ENCODE results near the gene USF2.
A peak's percentile ranks its signal among the peaks of the same experiment; 100 is the strongest.
"Not testable (repeated sequence)": the region's sequence is repeated elsewhere in the genome, so short reads cannot be mapped to it uniquely, and the experiment has no call there.

Gene USF2, protein sequence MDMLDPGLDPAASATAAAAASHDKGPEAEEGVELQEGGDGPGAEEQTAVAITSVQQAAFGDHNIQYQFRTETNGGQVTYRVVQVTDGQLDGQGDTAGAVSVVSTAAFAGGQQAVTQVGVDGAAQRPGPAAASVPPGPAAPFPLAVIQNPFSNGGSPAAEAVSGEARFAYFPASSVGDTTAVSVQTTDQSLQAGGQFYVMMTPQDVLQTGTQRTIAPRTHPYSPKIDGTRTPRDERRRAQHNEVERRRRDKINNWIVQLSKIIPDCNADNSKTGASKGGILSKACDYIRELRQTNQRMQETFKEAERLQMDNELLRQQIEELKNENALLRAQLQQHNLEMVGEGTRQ
- 78.3 to 182 (median 107) reads per million in 9 experiments for total RNA-seq

DNA sequence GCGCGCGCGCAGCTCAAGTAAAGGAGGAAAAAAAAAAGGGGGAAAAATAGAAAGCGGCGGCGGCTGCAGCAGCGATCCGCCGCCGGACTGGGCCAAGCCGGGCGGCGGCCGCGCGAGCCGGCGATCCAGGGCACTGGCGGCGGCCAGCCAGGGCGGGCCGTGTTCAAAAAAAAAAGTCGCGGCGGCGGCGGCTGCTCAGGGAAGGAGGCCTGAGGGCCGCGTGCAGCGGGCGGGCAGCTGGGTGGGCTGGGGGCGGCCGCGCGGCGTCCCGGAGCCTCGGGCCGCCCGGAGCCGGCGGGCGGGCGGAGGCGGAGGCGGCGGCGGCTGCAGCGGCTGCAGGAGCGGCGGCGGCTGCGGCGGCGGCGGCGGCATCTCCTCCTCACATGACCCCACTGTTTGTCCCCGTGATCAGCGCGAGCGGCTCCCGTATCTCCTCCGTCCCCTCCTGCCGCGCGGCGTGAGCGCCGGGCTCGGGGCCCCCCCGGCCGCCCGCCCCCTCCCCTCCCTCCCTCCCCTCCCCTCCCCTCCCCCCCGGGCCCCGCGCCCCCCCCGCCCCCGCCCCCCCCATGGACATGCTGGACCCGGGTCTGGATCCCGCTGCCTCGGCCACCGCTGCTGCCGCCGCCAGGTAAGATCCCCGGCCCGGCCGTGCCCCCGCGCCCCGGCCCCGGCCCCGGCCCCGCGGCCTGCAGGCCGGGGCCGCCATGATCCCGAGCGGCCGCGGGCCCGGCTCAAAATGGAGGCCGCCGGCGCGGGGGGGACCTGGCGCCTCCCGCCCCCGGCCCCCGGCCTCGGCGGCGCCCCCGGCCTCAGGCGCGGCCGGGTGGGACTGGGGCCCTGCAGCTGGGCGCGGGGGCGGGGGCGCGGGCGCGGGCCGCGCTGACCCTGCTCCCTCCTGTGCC is at the start of gene USF2:
USF2 (plus strand) TSS at position 427 of the 902 bp plus-strand sequence; CDS start at position 567, 140 bp downstream.
- ATAC-seq (replicated peaks) (peak; percentile 49), DNase-seq (peak; percentile 46 to 49 (median 48))

DNA sequence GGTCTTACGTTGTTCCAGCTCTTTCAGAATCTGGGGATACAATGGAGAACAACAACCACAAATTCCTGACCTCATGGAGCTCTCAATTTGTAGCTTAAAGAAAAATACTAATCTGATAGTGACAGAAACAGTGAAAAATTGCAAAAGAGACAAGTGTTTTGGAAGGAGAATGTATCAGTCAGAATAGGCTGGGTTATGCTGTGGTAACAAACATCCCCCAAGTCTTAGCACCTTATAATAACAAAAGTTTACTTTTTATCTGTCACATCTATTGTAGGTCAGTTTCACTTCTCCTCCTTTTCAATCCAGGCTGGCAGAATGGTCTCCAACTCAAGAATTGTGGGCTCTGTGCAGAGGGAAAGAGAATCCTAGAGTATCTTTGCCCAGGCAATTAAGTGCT is 49.8 kb upstream of the USF2 start:
- Mint-ChIP-seq H3K36me3 (ENCODE audit: insufficient read depth) (peaks cover 4% of the 10 kb centered on the region), H3K4me3 (no peak overlapping the region), H3K27ac (no peak overlapping the region), H3K27me3 (no peaks in the 10 kb centered on the region), H3K9me3 (no peaks in the 10 kb centered on the region), H3K4me1 (ENCODE audit: low read depth in 2 of 2) (peaks cover 10 to 16% of the 10 kb centered on the region in 2 donors)
- no peak for DNase-seq
- ATAC-seq (replicated peaks): no peak

More for the DNA sequence above, at the start of gene USF2:
- no peaks in the 10 kb centered on the region for H3K27me3 Mint-ChIP-seq
- H3K4me3 Mint-ChIP-seq: peak within 1 kb of the TSS; percentile 88 to 90
- H3K4me1 Mint-ChIP-seq (ENCODE audit: low read depth in 2 of 2): peaks cover 24 to 37% of the 10 kb centered on the region in 2 donors
- peak within 1 kb of the TSS; percentile 96 to 97 for H3K27ac Mint-ChIP-seq
- H3K36me3 Mint-ChIP-seq (ENCODE audit: insufficient read depth): peaks cover 51% of the 10 kb centered on the region
- no peaks in the 10 kb centered on the region for H3K9me3 Mint-ChIP-seq

DNA sequence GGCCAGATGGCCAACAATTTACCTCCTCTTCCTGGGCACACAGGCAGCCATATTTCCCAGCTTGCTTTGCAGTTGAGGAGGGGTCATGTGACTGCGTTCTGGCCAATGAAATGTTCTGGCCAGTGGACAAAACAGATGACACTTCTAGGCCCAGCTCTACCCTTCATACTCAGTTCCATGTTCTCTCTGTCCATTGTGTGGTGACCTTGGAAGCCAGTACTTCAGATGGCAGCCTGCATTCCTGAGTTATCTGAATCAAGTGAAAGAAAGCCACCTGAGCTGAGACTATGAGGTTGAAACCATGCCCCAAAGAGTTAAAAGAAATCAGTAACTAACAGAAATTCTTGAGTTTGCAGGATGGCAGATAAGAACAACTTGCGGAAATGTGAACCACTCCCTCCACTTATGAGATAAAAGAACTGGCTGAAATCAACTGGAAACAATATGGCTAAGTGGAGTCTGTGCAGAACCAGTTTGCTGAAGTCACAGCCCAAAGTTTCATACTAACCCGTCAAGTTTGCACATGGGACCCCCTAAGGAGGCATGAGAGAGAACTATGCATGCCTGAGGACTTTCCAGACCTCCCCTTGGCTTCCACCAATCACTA is 48.3 kb upstream of the USF2 start:
- Mint-ChIP-seq H3K27me3 (no peaks in the 10 kb centered on the region), H3K9me3 (no peaks in the 10 kb centered on the region), H3K4me1 (ENCODE audit: low read depth in 2 of 2) (peaks cover 0 to 7% of the 10 kb centered on the region in 2 donors), H3K27ac (no peak overlapping the region), H3K4me3 (no peak overlapping the region), H3K36me3 (ENCODE audit: insufficient read depth) (no peaks in the 10 kb centered on the region)
- DNase-seq (no peak), ATAC-seq (replicated peaks) (no peak)

DNA sequence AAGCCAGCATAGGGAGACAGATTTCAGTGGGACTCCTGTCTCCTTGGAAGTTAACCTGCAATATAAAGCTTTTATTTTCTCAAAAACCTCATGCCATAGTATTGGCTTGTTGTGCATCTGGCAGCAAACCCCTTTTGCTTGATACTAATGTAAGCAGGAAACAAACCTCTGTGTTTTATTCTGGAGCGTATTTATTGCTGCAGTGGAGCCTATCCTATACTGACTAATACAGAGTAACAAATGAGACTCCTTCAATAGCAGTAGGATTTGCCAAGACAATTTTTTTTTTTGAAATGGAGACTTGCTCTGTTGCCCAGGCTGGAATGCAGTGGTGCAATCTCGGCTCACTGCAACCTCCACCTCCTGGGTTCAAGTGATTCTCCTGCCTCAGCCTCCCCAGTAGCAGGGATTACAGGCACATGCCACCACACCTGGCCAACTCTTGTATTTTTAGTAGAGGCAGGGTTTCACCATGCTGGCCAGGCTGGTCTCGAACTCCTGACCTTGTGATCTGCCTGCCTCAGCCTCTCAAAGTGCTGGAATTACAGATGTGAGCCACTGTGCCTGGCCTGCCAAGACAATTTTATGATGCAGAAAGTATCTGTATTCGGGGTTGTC is 47.7 kb upstream of the USF2 start:
- H3K9me3 Mint-ChIP-seq; ATAC-seq (replicated peaks); DNase-seq; H3K4me3 Mint-ChIP-seq; H3K27me3 Mint-ChIP-seq; H3K4me1 Mint-ChIP-seq (ENCODE audit: low read depth in 2 of 2); H3K27ac Mint-ChIP-seq; H3K36me3 Mint-ChIP-seq (ENCODE audit: insufficient read depth): not testable (repeated sequence)

DNA sequence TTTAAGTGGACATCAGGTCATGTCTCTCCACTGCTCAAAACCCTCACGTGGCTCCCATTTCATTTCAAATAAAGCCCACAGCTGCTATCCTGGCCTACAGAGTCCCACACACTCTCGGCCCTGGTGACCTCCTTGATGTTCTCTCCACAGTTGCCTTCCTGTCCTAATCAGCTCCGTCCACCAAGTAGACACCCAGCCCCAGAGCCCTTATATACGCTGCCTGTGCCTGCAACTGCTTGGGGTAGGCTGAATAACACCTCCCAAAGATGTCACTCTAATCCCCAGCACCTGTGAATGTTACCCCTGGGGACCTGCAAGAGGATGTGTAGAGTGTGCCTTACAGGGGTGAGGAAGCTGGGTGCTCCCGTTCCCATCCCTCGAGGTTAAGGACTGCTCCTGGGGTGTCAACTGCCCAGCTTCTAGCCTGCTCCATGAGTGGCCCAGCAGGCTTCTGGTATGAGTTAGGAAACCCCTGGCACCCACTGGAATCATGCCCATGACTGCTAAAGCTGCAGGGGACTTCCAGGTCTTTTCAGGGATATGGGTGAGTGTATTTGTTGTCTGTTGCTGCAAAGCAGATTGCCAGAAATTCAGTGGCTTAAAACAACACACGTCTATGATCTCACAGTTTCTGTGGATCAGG is 46.3 kb upstream of the USF2 start:
- no peaks in the 10 kb centered on the region for H3K9me3 Mint-ChIP-seq
- no peak overlapping the region for H3K4me3 Mint-ChIP-seq
- H3K4me1 Mint-ChIP-seq (ENCODE audit: low read depth in 2 of 2): peaks cover 0 to 10% of the 10 kb centered on the region in 2 donors
- peak overlapping the region; percentile 21 to 35 for H3K27ac Mint-ChIP-seq
- H3K27me3 Mint-ChIP-seq: peaks cover 0 to 6% of the 10 kb centered on the region in 2 donors
- no peak for ATAC-seq (replicated peaks)
- no peak for DNase-seq
- no peaks in the 10 kb centered on the region for H3K36me3 Mint-ChIP-seq (ENCODE audit: insufficient read depth)

DNA sequence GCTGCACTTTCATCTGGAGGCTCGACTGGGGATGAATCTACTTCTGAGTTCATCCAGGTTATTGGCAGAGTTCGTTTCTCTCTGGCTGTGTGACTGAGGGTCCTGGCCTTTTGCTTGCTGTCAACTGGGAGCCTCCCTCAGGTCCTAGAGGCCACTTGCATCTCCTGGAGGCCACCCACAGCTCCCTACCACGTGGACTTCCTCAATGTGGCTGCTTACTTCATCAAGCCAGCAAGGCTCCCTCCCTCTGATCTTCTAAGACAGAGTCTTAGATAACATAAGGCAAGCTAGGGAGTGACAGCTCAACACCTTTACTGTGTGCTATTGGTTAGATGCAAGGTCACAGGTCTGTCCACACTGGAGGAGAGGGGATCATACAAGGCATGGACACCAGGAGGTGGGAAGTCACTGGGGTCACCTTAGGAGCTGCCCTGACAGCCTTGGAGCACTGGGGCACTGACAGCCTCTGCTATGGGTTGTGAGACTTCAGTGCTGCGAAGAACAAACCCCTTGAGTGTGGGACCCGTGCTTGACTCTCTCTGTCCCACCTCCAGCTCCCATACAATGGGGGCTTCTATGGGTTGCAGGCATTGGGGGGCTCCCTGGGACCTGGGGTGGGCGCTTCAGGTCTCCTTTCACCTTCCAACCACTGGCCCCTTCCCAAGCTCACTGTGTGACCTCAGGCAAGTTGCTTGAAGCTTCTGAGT is 45.5 kb upstream of the USF2 start:
- peaks cover 0 to 6% of the 10 kb centered on the region in 2 donors for H3K27me3 Mint-ChIP-seq
- no peak overlapping the region for H3K4me3 Mint-ChIP-seq
- no peaks in the 10 kb centered on the region for H3K36me3 Mint-ChIP-seq (ENCODE audit: insufficient read depth)
- DNase-seq (no peak), ATAC-seq (replicated peaks) (no peak)
- no peaks in the 10 kb centered on the region for H3K9me3 Mint-ChIP-seq
- H3K4me1 Mint-ChIP-seq (ENCODE audit: low read depth in 2 of 2): peaks cover 0 to 10% of the 10 kb centered on the region in 2 donors
- peak overlapping the region; percentile 21 to 35 for H3K27ac Mint-ChIP-seq

DNA sequence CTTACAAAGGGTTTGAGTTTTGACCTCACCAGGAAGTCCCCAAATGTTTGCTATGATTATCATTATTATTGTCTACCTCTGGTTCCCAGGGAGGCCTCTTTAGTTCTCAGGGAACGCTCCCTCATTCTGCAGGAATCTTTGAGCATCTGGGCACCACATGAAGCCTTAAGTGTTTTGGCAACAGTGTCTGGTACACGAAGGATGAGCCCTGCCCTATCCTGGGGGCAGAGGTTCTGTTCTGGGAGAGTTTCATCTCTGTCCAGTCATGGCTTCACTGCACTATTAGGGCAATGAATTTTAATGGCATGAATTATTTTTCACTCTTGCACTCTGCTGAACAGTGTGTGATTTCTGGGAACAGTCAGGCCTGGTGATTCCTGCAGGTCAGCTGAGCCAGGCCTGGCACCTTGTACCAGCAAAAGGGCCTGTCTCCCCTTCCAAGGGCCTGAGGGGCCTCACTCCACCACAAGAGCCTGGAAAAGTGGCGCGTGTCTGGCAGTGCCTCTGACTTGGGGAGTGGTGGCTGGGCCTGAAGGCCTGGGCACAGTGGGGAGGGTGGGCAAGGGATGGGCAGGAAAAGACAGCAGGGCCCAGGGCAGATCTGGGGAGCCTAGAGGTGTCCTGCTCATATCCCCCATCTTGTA is 44.8 kb upstream of the USF2 start:
- H3K27me3 Mint-ChIP-seq: peaks cover 0 to 6% of the 10 kb centered on the region in 2 donors
- no peaks in the 10 kb centered on the region for H3K9me3 Mint-ChIP-seq
- ATAC-seq (replicated peaks) (no peak), DNase-seq (no peak)
- peaks cover 0 to 10% of the 10 kb centered on the region in 2 donors for H3K4me1 Mint-ChIP-seq (ENCODE audit: low read depth in 2 of 2)
- H3K4me3 Mint-ChIP-seq: no peak overlapping the region
- no peaks in the 10 kb centered on the region for H3K36me3 Mint-ChIP-seq (ENCODE audit: insufficient read depth)
- H3K27ac Mint-ChIP-seq: no peak overlapping the region

DNA sequence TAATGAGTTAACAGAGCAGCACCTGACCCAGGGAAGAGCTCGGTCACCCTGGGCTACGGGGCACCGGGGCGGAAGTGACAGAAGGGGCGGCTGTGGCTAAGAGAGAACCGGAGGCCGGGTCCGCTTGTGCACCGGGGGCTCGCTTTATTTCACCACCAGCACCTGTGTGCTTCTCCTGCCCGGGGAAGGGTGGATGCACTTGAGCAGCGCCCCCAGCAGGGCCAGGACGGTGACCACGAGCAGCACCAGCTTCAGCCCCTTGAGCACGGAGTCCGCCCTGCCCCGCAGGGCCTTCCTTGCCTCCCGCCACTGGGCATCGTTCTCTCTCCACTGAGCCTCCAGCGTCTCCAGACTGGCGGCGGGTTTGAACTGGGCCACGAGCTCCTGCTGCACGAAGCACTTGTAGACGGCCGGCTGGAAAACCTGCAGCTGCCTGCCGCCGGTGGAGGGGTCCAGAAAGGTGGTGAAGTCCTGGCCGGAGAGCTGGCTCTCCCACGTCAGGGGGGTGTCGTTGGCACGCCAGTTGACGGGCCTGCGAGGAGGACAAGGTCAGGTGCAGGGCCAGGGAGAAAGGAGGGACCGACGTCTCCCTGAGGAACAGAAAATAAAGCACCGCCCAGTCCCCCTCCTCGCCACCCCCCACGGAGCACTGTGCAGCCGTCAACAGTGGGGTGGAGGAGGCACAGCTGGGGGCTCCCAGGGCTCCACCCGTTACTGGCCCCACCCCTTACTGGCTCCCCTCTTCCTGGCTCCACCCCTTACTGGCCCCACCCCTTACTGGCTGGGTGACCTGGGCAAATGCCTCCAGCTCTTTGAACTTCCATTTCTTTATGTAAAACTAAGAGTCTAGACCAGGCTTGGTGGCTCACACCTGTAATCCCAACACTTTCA is 43.8 kb upstream of the USF2 start:
- Mint-ChIP-seq H3K27ac (peak overlapping the region in 1 of 2 donors; percentile 73), H3K27me3 (peaks cover 5 to 6% of the 10 kb centered on the region in 2 donors), H3K9me3 (no peaks in the 10 kb centered on the region), H3K4me1 (ENCODE audit: low read depth in 2 of 2) (peaks cover 0 to 10% of the 10 kb centered on the region in 2 donors), H3K4me3 (no peak overlapping the region), H3K36me3 (ENCODE audit: insufficient read depth) (peaks cover 3% of the 10 kb centered on the region)
- no peak for DNase-seq
- no peak for ATAC-seq (replicated peaks)

DNA sequence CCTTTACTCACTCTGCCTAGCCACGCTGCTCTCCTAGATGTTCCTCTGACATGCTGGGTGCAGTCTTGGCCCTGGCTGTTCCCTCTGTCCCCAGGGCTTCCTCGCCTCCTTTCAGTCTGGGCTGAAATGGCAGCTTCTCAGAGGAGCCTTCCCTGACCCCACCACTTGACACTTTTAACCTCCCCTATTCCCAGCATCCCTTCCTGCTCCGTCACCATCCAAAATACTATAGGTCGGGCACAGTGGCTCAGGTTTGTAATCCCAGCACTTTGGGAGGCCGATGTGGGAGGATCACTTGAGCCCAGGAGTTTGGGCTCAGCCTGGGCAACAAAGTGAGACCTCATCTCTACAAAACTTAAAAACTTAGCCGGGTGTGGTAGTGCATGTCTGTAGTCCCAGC is 42.8 kb upstream of the USF2 start:
- DNase-seq: no peak
- peaks cover 3% of the 10 kb centered on the region for H3K36me3 Mint-ChIP-seq (ENCODE audit: insufficient read depth)
- H3K27ac Mint-ChIP-seq: peak overlapping the region in 1 of 2 donors; percentile 73
- peaks cover 6% of the 10 kb centered on the region in 2 donors for H3K27me3 Mint-ChIP-seq
- no peak for ATAC-seq (replicated peaks)
- H3K9me3 Mint-ChIP-seq: no peaks in the 10 kb centered on the region
- peaks cover 0 to 10% of the 10 kb centered on the region in 2 donors for H3K4me1 Mint-ChIP-seq (ENCODE audit: low read depth in 2 of 2)
- no peak overlapping the region for H3K4me3 Mint-ChIP-seq

DNA sequence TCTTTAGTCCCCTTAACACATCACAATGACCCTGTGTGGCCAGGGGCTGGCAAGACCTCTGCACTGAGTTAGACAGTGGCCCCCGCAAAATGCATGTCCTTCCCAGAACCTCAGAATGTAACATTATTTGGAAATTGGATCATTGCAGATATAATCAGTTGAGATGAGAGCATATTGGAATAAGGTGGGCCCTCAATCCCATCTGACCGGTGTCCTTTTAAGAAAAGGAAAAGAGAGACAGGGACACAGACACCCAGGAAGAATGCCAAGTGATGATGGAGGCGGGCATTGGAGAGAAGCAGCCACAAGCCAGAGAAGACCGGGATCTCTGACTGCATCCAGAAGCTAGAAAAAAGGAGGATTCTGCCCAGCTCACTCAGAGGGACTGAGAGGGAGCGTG is 42.0 kb upstream of the USF2 start:
- Mint-ChIP-seq H3K27ac (no peak overlapping the region), H3K9me3 (no peaks in the 10 kb centered on the region), H3K4me1 (ENCODE audit: low read depth in 2 of 2) (peaks cover 0 to 10% of the 10 kb centered on the region in 2 donors), H3K36me3 (ENCODE audit: insufficient read depth) (peaks cover 3% of the 10 kb centered on the region), H3K27me3 (peaks cover 6% of the 10 kb centered on the region in 2 donors), H3K4me3 (no peak overlapping the region)
- ATAC-seq (replicated peaks) (no peak), DNase-seq (no peak)
